Inflammatory macrophage (primary cell): ENCODE data around the gene PLXNB3.

Experiments used
- DNase-seq, 2 donors: peaks; one replicate each; pipeline ENCODE4 v3.0.0-alpha.2; 2020 to 2022

Gene PLXNB3

GRCh38 chrX:153762626-153763173 lies 1.3 kb upstream of the PLXNB3 start:
- DNase-seq: no peak

DNA sequence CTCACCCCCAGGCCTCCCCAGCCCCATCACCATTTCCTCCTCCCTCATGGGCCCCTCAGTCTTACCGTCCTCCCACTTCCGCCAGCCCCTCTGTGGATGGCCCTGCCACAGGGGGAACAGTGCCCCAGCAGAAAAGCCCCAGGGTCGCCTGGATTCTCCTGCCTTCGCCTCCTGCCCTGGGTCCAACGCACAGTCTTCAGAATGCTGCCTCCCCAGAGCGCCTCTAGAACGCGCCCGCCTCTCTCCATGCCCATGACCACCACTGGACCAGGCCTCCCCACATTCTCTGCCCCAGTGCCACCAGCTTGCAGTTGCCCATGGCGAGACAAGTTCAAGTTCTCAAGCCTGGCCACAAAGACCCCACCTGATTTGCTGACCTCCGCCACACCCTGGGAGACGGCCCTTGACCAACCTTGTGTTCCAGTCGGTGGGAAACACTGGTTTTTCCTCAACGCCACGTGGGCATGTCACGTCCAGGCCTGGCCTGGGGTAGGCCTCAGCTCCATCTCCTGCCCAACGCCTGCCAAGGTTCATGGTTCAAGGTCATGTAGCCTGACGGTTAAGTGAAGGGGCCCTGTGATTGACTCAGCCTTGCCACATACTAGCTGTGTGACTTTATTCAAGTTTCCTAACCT lies 634 bp upstream of the PLXNB3 start:
- no peak for DNase-seq

DNA sequence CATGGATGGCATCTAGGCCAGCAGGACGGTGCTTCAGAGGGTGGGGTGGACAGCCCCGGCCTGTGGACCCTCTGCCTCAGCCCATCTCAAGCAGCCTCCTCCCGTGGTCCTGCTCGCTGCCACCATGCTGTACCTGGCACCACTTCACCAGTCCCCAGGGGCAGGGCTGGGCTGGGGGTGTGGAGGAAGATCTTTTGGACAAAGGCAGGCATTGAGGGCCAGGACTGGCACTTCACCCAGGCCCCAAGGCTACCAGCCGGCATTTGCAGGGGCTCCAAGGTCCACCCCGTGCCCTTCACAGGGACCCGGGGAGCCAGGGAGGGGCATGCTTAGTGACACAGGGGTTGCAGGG lies 713 bp downstream of the PLXNB3 start:
- no peak for DNase-seq

- no peak for DNase-seq
Observed at GRCh38 chrX:153765138-153766079, 1.4 kb downstream of the PLXNB3 start.

GRCh38 chrX:153766098-153766817 lies 2.2 kb downstream of the PLXNB3 start:
- peak in 1 of 2 donors; percentile 15 for DNase-seq

DNA sequence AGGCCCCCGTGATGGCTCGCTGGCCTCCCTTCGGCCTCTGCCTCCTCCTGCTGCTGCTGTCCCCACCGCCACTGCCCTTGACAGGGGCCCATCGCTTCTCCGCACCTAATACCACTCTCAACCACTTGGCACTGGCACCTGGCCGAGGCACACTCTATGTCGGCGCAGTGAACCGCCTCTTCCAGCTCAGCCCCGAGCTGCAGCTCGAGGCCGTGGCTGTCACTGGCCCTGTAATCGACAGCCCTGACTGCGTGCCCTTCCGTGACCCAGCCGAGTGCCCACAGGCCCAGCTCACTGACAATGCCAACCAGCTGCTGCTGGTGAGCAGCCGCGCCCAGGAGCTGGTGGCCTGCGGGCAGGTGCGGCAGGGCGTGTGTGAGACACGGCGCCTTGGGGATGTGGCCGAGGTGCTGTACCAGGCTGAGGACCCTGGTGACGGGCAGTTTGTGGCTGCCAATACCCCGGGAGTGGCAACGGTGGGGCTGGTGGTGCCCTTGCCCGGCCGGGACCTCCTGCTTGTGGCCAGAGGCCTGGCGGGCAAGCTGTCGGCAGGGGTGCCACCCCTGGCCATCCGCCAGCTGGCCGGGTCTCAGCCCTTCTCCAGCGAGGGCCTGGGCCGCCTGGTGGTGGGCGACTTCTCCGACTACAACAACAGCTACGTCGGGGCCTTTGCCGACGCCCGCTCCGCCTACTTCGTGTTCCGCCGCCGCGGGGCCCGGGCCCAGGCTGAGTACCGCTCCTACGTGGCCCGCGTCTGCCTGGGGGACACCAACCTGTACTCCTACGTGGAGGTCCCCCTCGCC lies 3.0 kb downstream of the PLXNB3 start:
- DNase-seq: no peak

- no peak for DNase-seq
Observed at GRCh38 chrX:153767674-153768055, 3.6 kb downstream of the PLXNB3 start.

- DNase-seq: no peak
Observed at GRCh38 chrX:153768311-153769157, 4.5 kb downstream of the PLXNB3 start.

DNA sequence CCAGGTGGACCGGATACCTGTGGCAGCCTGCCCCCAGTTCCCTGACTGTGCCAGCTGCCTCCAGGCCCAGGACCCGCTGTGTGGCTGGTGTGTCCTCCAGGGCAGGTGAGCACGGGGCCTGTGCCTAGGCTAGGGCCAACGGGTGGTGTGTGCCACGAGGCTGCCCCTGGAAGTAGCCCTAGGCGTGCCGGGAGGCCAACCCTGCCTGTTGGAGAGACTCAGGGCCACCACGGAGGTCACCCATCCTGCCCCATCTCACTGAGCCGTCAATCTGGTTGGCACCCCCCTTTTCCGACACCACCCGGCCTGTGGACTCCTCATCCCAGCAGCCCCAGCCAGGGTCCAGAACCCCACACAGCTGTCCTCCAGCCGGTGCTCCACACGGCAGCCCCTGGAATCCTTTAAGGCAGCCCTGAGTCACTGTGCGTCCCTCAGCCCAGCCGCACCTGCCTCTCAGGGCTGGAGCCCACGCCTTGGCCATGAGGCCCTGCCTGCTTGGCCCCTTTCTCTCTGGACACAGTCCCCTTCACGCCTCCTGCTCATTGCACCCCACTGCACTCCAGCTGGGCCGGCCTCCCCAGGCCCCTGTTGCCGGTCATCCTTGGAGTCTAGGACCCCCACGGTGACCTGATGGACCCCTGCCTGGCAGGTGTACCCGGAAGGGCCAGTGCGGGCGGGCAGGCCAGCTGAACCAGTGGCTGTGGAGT lies 5.3 kb downstream of the PLXNB3 start:
- DNase-seq: no peak

- no peak for DNase-seq
Observed at GRCh38 chrX:153769865-153770600, 6.0 kb downstream of the PLXNB3 start.

- no peak for DNase-seq
Observed at GRCh38 chrX:153770601-153771414, 6.8 kb downstream of the PLXNB3 start.

DNA sequence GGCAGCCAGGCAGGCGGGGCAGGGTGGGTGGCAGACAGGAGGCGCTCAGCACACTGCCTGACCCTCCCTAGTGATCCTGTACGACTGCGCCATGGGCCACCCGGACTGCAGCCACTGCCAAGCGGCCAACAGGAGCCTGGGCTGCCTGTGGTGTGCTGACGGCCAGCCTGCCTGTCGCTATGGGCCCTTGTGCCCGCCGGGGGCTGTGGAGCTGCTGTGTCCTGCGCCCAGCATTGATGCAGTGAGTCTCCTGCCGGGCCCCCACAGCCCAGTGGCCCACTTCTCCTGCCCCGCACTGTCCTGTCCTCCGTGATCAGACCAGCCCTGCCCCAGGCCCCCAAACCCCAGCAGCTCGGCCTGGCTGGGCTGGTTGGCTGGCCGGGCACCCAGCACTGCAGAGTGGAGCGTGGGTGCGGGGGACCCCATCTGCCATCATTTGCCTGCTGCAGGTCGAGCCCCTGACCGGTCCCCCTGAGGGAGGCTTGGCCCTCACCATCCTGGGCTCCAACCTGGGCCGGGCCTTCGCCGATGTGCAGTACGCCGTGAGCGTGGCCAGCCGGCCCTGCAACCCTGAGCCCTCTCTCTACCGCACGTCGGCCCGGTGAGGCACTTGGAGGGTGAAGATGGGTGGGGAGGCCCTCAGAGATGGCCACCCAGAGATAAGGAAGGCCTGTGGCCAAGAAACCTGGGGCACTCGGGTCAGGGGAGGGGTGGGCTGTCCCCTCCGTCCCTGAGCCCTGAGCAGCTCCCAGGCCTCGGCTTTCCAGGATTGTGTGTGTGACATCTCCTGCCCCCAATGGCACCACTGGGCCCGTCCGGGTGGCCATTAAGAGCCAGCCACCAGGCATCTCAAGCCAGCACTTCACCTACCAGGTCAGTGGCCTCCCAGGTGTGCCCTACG lies 7.6 kb downstream of the PLXNB3 start:
- no peak for DNase-seq

DNA sequence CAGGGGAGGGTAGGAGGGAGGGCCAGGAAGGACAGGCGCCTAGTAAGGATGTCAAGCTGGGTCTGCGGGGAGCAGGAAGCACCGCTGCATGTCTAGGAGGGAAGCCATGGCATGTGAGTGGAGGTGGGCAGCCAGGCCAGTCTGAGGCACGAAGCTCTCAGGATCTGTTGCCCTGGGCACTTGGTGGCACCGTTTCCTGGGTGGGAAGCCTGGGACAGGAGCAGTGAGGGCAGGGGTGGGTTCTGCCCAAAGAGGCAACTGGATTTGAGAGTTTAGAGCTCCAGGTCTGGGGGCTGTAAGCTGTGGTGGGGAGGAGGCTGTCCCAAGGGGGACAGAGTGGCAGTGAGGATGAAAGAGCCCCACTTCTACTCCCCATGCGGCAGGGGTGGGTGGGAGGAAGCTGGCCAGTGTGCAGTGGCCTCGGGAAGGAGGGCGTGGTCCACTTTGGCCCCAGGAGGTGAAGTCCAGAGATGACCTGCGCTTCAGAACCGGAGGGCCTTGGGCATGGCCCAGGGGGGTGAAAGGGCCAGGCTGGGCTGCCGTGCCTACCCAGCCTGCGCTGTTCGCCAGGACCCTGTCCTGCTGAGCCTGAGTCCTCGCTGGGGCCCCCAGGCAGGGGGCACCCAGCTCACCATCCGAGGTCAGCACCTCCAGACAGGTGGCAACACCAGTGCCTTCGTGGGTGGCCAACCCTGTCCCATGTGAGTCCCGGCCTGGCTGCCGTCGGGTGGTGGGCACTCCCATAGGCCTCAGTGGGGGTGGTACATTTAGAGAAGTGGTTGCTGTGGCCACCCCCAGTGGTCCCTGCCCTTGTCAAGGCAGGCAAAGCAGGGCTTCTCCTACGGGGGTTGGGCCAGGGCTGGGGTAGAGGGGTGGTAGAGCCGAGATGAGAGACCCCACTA lies 8.5 kb downstream of the PLXNB3 start:
- DNase-seq: no peak

DNA sequence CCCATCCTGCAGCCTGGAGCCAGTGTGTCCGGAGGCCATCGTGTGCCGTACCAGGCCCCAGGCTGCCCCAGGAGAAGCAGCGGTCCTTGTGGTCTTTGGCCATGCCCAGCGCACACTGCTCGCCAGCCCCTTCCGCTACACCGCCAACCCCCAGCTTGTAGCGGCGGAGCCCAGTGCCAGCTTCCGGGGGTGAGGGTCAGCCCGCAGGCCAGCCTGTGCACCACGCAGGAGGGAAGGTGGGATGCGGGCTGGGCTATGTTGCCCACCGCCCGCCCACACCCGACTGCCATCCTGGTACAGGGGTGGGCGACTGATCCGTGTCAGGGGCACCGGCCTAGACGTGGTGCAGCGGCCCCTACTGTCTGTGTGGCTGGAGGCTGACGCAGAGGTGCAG lies 9.2 kb downstream of the PLXNB3 start:
- DNase-seq: no peak

- no peak for DNase-seq
Observed at GRCh38 chrX:153773741-153774575, 9.9 kb downstream of the PLXNB3 start.
